Neuronal stem cell (in vitro differentiated cells): ENCODE measurements around the gene RAB11FIP3.
"Not testable (repeated sequence)": the region's sequence is repeated elsewhere in the genome, so short reads cannot be mapped to it uniquely, and the experiment has no call there.

Experiments used
- DNase-seq: peaks from one replicate; pipeline ENCODE4 v3.0.0-alpha.2; 2013; ENCODE audit warnings: low spot score
- H2AFZ ChIP-seq: one replicate; pipeline ENCODE4 v1.6.1; 2013; ENCODE audit warnings: mild to moderate bottlenecking, low read length, inconsistent platforms
- H2AK5ac ChIP-seq: 2 replicates; pipeline ENCODE4 v1.6.1; 2013; ENCODE audit warnings: low read depth, mild to moderate bottlenecking, inconsistent platforms, low read length, moderate library complexity, mixed read lengths
- H2BK120ac ChIP-seq: 2 replicates; pipeline ENCODE4 v1.6.1; 2013; ENCODE audit warnings: low read depth, mild to moderate bottlenecking, inconsistent platforms, low read length, moderate library complexity, mixed read lengths
- H2BK12ac ChIP-seq: one replicate; pipeline ENCODE4 v1.6.1; 2013; ENCODE audit warnings: low read length, inconsistent platforms
- H2BK15ac ChIP-seq: 2 replicates; pipeline ENCODE4 v1.6.1; 2013; ENCODE audit warnings: mild to moderate bottlenecking, low read length, inconsistent platforms, mixed read lengths
- H2BK5ac ChIP-seq: one replicate; pipeline ENCODE4 v1.6.1; 2013; ENCODE audit warnings: inconsistent platforms, mild to moderate bottlenecking, low read length, moderate library complexity
- H3K14ac ChIP-seq: one replicate; pipeline ENCODE4 v1.6.1; 2013; ENCODE audit warnings: low read length, inconsistent platforms
- H3K18ac ChIP-seq: 2 replicates; pipeline ENCODE4 v1.6.1; 2013; ENCODE audit warnings: low read length, inconsistent platforms
- H3K23ac ChIP-seq: 2 replicates; pipeline ENCODE4 v1.6.1; 2013; ENCODE audit warnings: low read depth, mild to moderate bottlenecking, mixed read lengths, low read length, inconsistent platforms; ENCODE audit not compliant: poor library complexity
- H3K27ac ChIP-seq: replicated peaks from 3 replicates; pipeline ENCODE4 v1.5.1; 2013; ENCODE audit warnings: low read length, inconsistent platforms
- H3K27me3 ChIP-seq, 3 experiments: 2 replicates each; pipeline ENCODE4 v1.6.1; 2013; ENCODE audit warnings: low read length in 3 of 3, mild to moderate bottlenecking in 2 of 3, inconsistent platforms in 1 of 3, low read depth in 1 of 3, mixed read lengths in 1 of 3, moderate library complexity in 1 of 3; ENCODE audit not compliant: control insufficient read depth in 3 of 3, insufficient read depth in 3 of 3
- H3K36me3 ChIP-seq, 2 donors: replicated peaks in 1 of 2; 2 replicates each; pipeline ENCODE4 v1.6.1; 2013; ENCODE audit warnings: low read length in 2 of 2; ENCODE audit not compliant: control insufficient read depth in 2 of 2, insufficient read depth in 2 of 2
- H3K4ac ChIP-seq: 2 replicates; pipeline ENCODE4 v1.6.1; 2013; ENCODE audit warnings: inconsistent platforms, mild to moderate bottlenecking, low read length, moderate library complexity
- H3K4me1 ChIP-seq, 2 donors: 1 replicate in 1 of 2; 2 replicates in 1 of 2; pipeline ENCODE4 v1.6.1; 2013; ENCODE audit warnings: low read length in 2 of 2, low read depth in 1 of 2; ENCODE audit not compliant: control insufficient read depth in 2 of 2, insufficient read depth in 1 of 2
- H3K4me2 ChIP-seq: one replicate; pipeline ENCODE4 v1.6.1; 2013; ENCODE audit warnings: mild to moderate bottlenecking, low read length, inconsistent platforms; ENCODE audit not compliant: insufficient read depth, poor library complexity, severe bottlenecking
- H3K4me3 ChIP-seq, 2 donors: 2 replicates each; pipeline ENCODE4 v1.5.1; 2013; ENCODE audit warnings: low read length in 2 of 2, mild to moderate bottlenecking in 2 of 2, inconsistent platforms in 1 of 2, moderate library complexity in 1 of 2
- H3K79me1 ChIP-seq: one replicate; pipeline ENCODE4 v1.6.1; 2013; ENCODE audit warnings: low read depth, mild to moderate bottlenecking, inconsistent platforms, low read length, moderate library complexity
- H3K9ac ChIP-seq: one replicate; pipeline ENCODE4 v1.6.1; 2013; ENCODE audit warnings: mild to moderate bottlenecking, low read depth, low read length, inconsistent platforms; ENCODE audit not compliant: poor library complexity
- H3K9me3 ChIP-seq, 2 donors: replicated peaks in 1 of 2; 2 replicates each; pipeline versions ENCODE3 to v1.6.1; 2013; ENCODE audit warnings: low read length in 2 of 2, mild to moderate bottlenecking in 2 of 2, inconsistent platforms in 1 of 2, low read depth in 1 of 2, mixed read lengths in 1 of 2, moderate library complexity in 1 of 2; ENCODE audit not compliant: control insufficient read depth in 2 of 2, insufficient read depth in 1 of 2
- H4K8ac ChIP-seq: one replicate; pipeline ENCODE4 v1.6.1; 2013; ENCODE audit warnings: low read depth, mild to moderate bottlenecking, inconsistent platforms, low read length, moderate library complexity
- H4K91ac ChIP-seq: one replicate; pipeline ENCODE4 v1.6.1; 2013; ENCODE audit warnings: low read length, low read depth, mild to moderate bottlenecking, inconsistent platforms; ENCODE audit not compliant: poor library complexity
- WGBS, 2 donors: extraction: QIAGEN DNeasy Blood & Tissue Kit; methylation state at CpG; one replicate each; pipeline ENCODE4 v1.1.7; 2013; ENCODE audit warnings: missing lambda C conversion rate in 2 of 2, mixed read lengths in 1 of 2; ENCODE audit not compliant: insufficient read length in 2 of 2, insufficient replicate concordance in 1 of 2; ENCODE audit errors: extremely low coverage in 2 of 2; 5-methylcytosine and 5-hydroxymethylcytosine counted together

Gene RAB11FIP3

DNA sequence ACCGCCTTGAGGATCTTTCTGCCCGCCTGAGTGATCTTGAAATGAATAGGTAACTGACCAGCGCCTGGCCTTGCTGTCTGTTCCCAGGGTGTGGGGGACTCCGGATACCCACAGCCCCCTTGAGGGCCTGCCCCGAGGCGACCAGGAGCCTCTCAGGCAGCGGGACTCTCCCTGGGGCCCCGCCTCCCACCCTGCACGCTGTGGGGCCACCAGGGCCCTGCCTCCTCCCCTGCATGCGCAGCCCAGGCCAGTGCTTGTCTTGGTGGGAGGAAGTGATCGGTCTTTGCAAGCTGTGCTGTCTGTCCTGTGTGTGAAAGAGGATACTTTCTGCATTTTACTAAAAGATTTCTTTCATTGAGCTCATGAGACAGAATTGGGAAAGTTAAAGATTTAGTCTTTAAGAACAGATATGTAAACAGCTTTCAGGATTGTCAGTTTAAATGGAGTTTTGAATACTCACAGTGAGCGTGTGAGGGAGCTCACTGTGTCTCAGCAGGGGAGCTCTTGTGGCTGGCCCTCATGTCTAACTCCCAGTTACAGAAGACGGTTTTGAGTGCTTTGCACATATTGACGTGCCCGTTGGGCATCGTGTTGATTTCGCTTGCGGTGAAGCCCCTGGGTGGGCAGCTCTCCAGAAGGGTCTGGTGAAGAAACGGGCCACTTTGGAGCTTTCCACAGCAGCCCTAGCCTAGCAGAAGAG lies 65.9 kb downstream of the RAB11FIP3 start:
- H4K8ac ChIP-seq, result no peak overlapping the region
- no peak overlapping the region for H3K4ac ChIP-seq
- H2AFZ ChIP-seq, result no peak overlapping the region
- H3K79me1 ChIP-seq, result peaks cover 4% of the 10 kb centered on the region
- H3K4me3 ChIP-seq, result no peak overlapping the region
- no peak overlapping the region for H2BK5ac ChIP-seq
- no peak overlapping the region for H4K91ac ChIP-seq
- no peak overlapping the region for H3K14ac ChIP-seq
- H2AK5ac ChIP-seq, result no peak overlapping the region
- no peaks in the 10 kb centered on the region for H3K9me3 ChIP-seq
- no peak overlapping the region for H2BK12ac ChIP-seq
- H3K27ac ChIP-seq, result no peak overlapping the region
- no peak for DNase-seq
- WGBS, 2 donors, result no CpG with 5 or more reads among the region's 19 CpGs
- H3K9ac ChIP-seq, result no peak overlapping the region
- H3K4me1 ChIP-seq, result peaks cover 0 to 3% of the 10 kb centered on the region in 2 donors
- no peak overlapping the region for H2BK15ac ChIP-seq
- no peak overlapping the region for H2BK120ac ChIP-seq
- H3K27me3 ChIP-seq, result no peaks in the 10 kb centered on the region
- no peak overlapping the region for H3K23ac ChIP-seq
- peaks cover 28 to 61% of the 10 kb centered on the region in 2 donors for H3K36me3 ChIP-seq
- no peak overlapping the region for H3K18ac ChIP-seq
- no peak overlapping the region for H3K4me2 ChIP-seq

DNA sequence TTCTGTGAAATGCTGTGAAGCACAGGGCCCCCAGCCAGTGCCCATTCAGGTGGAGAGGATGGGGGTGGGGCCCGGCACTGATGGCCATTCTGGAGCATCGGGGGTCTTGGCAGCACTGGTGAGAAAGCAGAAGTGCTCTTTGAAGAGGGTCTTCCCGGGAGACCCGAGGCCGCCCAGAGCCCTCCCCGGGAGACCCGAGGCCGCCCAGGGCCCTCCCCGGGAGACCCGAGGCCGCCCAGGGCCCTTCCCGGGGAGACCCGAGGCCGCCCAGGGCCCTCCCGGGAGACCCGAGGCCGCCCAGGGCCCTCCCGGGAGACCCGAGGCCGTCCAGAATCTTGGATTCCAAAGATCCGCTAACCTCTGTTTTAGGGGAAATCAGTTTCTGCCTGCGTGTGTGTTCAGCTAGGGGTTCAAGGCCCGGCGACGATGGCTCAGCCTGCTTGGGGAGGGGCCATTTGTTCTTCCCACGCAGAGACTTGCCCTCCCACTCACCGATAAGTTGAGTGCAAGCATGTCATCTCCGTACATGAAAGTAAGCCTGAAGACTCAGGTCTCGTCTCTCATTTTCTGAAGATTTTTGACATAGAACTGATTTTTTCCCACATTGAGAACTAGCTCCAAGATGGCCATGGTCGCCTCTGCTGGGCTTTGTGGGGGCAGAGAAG lies 66.9 kb downstream of the RAB11FIP3 start:
- no peak overlapping the region for H4K91ac ChIP-seq
- no peak overlapping the region for H3K27ac ChIP-seq
- peaks cover 5% of the 10 kb centered on the region for H3K79me1 ChIP-seq
- no CpG with 5 or more reads among the region's 30 CpGs for WGBS, 2 donors
- DNase-seq, result peak; percentile 23
- no peak overlapping the region for H3K9ac ChIP-seq
- no peak overlapping the region for H3K14ac ChIP-seq
- H2BK12ac ChIP-seq, result no peak overlapping the region
- no peaks in the 10 kb centered on the region for H3K9me3 ChIP-seq
- no peak overlapping the region for H2BK120ac ChIP-seq
- no peak overlapping the region for H3K23ac ChIP-seq
- no peak overlapping the region for H3K4me2 ChIP-seq
- H3K4me3 ChIP-seq, result no peak overlapping the region
- no peak overlapping the region for H2BK5ac ChIP-seq
- H3K4ac ChIP-seq, result no peak overlapping the region
- H2AFZ ChIP-seq, result no peak overlapping the region
- no peaks in the 10 kb centered on the region for H3K27me3 ChIP-seq
- H2AK5ac ChIP-seq, result no peak overlapping the region
- H2BK15ac ChIP-seq, result no peak overlapping the region
- peaks cover 28 to 65% of the 10 kb centered on the region in 2 donors for H3K36me3 ChIP-seq
- H4K8ac ChIP-seq, result no peak overlapping the region
- H3K4me1 ChIP-seq, result peaks cover 0 to 3% of the 10 kb centered on the region in 2 donors
- no peak overlapping the region for H3K18ac ChIP-seq

DNA sequence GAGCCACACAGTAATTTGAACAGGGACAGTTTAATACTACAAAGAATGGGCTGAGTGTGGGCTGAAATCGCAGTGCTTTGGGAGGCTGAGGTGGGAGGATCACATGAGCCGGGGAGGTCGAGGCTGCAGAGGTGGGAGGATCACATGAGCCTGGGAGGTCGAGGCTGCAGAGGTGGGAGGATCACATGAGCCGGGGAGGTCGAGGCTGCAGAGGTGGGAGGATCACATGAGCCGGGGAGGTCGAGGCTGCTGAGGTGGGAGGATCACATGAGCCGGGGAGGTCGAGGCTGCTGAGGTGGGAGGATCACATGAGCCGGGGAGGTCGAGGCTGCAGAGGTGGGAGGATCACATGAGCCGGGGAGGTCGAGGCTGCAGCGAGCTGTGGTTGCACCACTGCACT lies 69.2 kb downstream of the RAB11FIP3 start:
- H3K14ac ChIP-seq, H3K23ac ChIP-seq, H3K79me1 ChIP-seq, H3K9me3 ChIP-seq, H3K9ac ChIP-seq, H2AFZ ChIP-seq, H3K27ac ChIP-seq, H2BK120ac ChIP-seq, H2BK12ac ChIP-seq, H3K4me2 ChIP-seq, DNase-seq, H2BK5ac ChIP-seq, H3K18ac ChIP-seq, H4K8ac ChIP-seq, H2AK5ac ChIP-seq, H3K4ac ChIP-seq, H4K91ac ChIP-seq, H3K4me3 ChIP-seq, H2BK15ac ChIP-seq, H3K4me1 ChIP-seq, H3K27me3 ChIP-seq: not testable (repeated sequence)
- no CpG with 5 or more reads among the region's 15 CpGs for WGBS, 2 donors
- peaks cover 22 to 68% of the 10 kb centered on the region in 2 donors for H3K36me3 ChIP-seq

DNA sequence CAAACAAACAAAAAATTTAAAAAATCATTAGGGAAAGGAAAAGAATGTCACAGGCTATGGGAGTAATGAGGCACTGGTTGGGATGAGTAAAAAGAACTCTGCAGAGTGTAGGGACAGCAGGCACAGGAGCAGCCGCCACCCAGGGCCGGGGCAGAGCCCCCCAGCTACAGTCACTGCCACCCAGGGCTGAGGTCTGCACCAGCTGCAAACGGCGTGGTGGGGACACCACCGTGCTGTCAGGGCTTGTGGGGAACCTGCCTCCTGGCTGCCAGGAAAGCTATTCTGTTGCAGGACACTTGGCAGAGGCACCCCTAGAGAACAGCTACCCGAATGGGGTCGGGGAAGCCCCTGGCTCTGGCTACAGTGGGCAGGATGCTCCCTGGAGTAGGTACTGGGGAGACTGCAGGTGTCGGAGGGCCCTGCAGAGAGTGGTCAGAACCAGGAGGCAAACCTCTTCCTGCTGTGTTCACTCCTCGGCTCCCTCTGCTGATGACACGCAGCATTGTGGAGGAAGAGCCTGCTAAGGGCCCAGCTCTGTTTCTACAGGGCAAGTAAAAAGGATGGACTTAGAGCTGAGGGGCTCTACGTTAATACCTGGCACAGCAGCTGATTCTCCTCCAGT lies 69.8 kb downstream of the RAB11FIP3 start:
- peak overlapping the region; percentile 58 for H3K23ac ChIP-seq
- no peak overlapping the region for H3K4me2 ChIP-seq
- H3K4me1 ChIP-seq, result peaks cover 0 to 3% of the 10 kb centered on the region in 2 donors
- H3K9me3 ChIP-seq, result no peaks in the 10 kb centered on the region
- H3K4ac ChIP-seq, result no peak overlapping the region
- no peaks in the 10 kb centered on the region for H3K27me3 ChIP-seq
- no peak overlapping the region for H2BK15ac ChIP-seq
- peaks cover 16 to 67% of the 10 kb centered on the region in 2 donors for H3K36me3 ChIP-seq
- no peak overlapping the region for H3K9ac ChIP-seq
- no peak overlapping the region for H2BK120ac ChIP-seq
- WGBS, 2 donors, result no CpG with 5 or more reads among the region's 11 CpGs
- peak overlapping the region; percentile 35 for H3K27ac ChIP-seq
- no peak overlapping the region for H3K14ac ChIP-seq
- H3K18ac ChIP-seq, result no peak overlapping the region
- H2BK12ac ChIP-seq, result no peak overlapping the region
- DNase-seq, result no peak
- no peak overlapping the region for H3K4me3 ChIP-seq
- no peak overlapping the region for H2AK5ac ChIP-seq
- no peak overlapping the region for H2AFZ ChIP-seq
- no peak overlapping the region for H2BK5ac ChIP-seq
- H4K91ac ChIP-seq, result no peak overlapping the region
- no peak overlapping the region for H4K8ac ChIP-seq
- H3K79me1 ChIP-seq, result peaks cover 5% of the 10 kb centered on the region
